Smooth muscle cell of the umbilical artery (primary cell): ENCODE results near the gene C5orf46. TPM values are rescaled to one million over a fixed set of nuclear protein-coding genes. Genes with fewer than 3 reads are reported as not detected.

ENCODE experiments used
- total RNA-seq: library from RNA; depleted of rRNA; stranded (reverse); fragments of >200 nt; gene quantifications from 2 replicates; pipeline ENCODE4 v1.2.3, GENCODE V29; 2014

C5orf46 gene
- total RNA-seq, result 16.0 and 16.8 TPM in 2 replicates

DNA sequence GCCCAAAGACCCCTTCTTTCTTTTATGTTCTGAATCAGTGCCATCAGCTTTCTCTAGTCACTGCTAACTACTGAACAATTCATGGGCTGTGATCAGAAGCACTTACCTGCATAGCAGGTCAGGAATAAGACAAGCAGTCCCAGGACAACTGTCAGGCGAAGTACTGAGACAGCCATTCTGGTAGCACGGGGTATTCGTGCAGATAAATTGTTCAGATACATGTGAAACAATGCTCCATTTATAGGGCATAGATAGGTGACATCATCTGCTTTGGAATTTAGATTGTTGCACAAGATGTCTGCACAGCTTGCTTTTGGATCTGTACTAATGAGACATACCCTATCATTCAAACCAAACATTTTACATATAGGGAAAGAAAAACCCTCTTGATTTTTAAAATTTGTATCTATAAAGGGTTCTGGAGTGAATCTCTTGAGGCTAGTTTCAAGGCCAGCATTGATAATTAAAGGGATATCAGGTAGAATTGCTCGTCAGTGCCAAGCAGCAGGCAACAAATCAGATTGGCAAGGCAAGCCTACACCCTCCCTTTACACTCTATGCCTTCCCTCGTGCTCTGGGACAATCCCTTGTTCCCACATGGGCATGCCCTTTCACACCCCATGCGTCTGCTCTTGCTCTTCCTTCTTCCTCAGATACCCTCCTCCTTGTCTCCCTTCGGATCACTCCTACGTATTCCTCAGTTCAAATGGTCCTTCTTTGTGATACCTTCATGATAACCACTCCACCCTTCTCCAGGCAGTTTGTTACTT, at the start of gene C5orf46:
Gene C5orf46 (minus strand): TSS at position 213 of the 770 bp plus-strand sequence. CDS start 37 bp downstream, at position 176.

DNA sequence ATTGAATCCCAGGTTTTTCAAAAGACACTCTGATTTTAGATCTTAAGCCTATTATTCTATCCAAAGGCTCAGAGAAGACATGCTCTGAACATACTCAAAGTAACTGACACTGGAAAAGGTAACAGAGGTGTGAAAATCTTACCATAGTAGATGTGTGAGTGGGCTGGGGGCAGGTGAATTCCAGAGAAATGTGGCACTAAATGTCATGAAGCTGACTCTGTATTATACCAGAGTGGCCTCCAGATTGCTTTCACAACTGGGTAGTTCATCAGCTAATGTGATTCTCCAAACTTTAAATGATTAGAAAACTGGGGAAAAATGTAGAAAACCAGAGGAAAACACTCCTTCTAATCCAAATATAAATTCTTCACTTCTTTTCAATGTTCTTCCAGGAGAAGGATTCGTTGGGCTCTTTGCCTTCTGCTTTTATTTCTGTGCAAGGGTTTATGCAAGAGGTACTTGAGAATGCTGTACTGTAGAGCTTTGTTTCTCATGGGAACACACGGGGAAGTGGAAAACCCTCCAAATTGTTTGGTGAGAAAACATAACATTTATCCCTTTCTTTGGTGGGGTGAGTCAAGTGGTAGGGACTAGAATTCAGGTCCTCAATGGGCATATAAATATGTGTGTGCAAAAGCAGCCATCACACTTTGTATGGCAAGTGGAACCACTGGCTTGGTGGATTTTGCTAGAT, 28.1 kb downstream of the C5orf46 start, which contains the start of gene SCGB3A2:
Gene SCGB3A2 (plus strand): TSS at position 646 of the 694 bp plus-strand sequence. CDS start 93 bp downstream, outside the sequence.

Other genes with a start within 250 kb of the C5orf46 start
- gene JAKMIP2, start 123.8 kb downstream of the C5orf46 start, total RNA-seq, result 2.1 and 5.9 TPM in 2 replicates
- gene SPINK1, start 74.9 kb downstream of the C5orf46 start, total RNA-seq, result 0.23 and 0.59 TPM in 2 replicates
- not detected in 2 replicates for gene SCGB3A2, start 27.8 kb downstream of the C5orf46 start, total RNA-seq
- not detected in 2 replicates for gene SPINK5, start 157.4 kb upstream of the C5orf46 start, total RNA-seq